ENCODE results near the gene BBOF1.
"Not testable (repeated sequence)": the region's sequence is repeated elsewhere in the genome, so short reads cannot be mapped to it uniquely, and the experiment has no call there.

Gene BBOF1, protein sequence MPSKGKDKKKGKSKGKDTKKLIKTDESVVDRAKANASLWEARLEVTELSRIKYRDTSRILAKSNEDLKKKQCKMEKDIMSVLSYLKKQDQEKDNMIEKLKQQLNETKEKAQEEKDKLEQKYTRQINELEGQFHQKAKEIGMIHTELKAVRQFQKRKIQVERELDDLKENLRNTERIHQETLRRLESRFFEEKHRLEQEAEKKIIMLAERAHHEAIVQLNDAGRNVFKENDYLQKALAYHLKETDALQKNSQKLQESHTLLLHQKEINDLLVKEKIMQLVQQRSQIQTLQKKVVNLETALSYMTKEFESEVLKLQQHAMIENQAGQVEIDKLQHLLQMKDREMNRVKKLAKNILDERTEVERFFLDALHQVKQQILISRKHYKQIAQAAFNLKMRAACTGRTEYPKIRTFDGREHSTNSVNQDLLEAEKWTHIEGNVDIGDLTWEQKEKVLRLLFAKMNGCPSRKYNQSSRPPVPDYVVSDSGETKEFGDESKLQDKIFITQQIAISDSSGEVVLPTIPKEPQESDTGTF

DNA sequence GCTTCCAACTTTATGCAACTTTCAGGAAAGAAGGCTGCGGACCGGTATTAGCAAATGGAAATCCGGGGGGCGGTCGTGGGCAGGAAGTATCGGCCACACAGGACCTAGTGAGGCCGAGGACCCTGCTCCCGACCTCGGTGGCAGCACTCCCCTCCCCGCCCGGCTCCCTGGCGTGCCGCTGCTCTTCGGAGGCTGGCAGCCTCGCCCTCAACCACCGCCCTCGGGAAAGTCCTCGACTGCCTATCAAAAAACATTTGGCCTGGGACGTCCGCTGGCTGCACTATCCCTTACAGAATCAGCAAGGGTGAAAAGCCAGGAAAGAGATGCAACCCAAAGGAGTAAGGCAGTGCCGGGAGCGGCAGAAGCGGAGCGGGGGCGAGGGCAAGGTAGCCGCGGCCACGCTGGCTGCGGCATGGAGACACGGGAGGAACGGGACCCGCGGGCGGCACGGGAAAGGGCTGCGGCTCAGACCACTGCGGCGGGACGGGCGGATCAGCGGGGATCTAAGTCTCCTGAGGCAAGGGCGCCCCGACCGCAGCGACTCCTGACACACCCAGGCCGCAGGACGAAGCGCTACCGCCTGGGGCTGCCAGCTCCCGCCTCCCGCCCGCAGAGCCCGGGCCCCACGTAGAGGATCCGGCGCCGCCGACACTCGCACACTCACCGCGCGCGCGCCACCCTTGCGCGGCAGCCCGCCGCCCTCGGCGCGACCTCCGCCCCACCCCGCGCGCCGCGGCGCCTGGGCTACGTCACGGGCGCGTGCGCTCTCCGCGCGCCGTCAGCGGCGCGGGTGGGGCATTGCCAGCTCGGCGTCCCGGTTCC lies at the start of gene BBOF1, which contains the start of gene ENTPD5:
BBOF1 (plus strand) TSS at position 764 of the 822 bp plus-strand sequence. CDS start 130 bp downstream, outside the sequence.
ENTPD5 (minus strand) TSS at position 703 of the 822 bp plus-strand sequence. CDS start 31,186 bp downstream, outside the sequence.
- peak; percentile 78 for DNase-seq

DNA sequence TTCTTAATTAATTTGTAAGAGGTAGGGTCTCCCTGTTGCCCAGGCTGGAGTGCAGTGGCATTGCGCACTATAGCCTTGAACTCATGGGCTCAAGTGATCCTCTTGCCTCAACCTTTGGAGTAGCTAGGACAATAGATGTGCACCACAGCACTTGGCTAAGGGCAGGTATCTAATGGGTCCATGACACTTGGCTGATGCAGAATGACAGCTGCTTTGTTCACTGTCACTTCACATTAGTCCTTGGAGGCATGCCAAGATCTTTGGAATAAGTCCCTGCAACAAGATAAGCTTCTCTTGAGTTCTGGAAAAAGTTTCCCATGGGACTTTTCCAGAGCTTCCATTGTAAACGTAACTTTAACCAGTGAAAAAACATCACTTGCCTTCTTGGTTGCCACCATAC lies 45.7 kb upstream of the BBOF1 start:
- DNase-seq = no peak

DNA sequence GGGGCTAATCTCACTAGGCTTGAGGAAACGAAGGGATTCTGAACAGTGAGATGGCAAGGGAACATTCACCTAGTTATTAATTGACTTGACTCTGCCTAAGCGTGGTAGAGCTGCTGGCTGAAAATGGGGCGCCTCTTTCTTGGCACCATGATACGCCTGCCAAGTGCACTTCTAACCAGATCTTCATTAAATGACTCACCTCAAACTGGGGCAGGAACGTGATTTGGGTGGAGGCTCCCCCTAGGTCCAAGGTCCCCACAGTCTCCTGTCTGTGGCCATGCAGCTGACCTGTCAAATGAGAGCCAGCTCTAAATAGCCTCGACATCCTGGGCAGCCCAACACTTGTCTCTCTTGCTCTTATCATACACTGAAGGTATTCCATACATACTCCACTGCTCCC lies 43.0 kb upstream of the BBOF1 start:
- no peak for DNase-seq

DNA sequence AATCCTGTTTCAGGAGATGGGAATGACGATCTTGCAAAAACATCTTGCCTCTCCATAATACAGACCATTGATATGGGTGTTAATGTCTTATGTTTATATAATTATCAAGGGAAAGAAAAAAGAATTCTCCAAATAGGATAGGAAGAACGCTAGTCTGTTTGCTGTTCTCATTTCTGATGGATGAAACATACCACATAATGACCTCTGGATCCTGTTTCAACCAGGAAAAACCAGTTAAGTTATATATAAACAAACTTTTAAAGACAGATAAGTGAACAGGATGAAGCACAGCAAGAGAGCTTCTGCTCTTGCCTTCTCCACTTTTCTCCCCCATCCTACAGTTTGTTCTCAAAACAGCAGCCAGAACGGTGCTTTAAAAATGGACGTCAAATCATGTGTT lies 41.3 kb upstream of the BBOF1 start:
- no peak for DNase-seq

DNA sequence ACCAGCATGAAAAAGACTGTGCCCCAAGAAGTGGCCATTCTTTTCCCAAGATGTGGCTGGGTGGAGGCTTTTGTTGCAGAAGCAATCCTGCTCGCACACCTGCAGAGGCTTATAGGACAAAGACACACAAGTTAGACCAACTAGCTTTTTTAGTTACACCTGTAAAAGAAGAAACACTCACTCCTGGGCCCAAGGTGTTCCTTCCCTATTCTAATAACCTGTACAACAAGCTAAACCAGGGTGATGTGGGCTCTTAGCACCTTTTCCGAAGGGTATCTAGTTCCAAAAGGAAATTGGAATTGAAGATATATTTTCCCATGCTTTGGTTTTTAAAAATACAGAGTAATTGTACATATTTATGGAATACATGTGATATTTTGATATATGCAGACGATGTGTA lies 31.1 kb upstream of the BBOF1 start:
- DNase-seq = no peak

DNA sequence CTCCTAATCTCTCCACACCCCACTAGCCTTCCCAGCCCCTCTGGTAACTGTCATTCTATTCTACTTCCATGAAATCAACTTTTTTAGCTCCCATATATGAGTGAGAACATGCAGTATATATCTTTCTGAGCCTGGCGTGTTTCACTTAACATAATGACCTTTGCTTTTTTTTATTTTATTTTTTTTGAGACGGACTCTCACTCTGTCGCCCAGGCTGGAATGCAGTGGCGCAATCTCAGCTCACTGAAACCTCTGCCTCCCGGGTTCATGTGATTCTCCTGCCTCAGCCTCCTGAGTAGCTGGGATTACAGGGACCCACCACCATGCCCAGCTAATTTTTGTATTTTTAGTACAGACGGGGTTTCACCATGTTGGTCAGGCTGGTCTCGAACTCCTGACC lies 30.5 kb upstream of the BBOF1 start:
- not testable (repeated sequence) for DNase-seq

DNA sequence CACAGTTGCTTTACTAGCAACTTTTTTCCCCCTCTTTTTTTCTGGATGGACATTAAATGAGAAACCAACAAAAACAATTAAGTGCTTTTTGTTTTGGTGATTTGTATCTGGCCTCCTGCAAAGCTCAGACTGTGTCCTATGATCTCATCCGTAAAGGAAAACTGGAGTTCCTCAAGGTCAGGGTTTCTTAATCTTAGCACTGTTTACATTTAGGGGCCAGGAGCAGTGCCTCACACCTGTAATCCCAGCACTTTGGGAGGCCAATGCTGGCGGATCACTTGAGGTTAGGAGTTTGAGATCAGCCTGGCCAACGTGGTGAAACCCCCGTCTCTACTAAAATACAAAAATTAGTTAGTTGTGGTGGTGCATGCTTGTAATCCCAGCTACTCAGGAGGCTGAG lies 28.1 kb upstream of the BBOF1 start:
- no peak for DNase-seq

DNA sequence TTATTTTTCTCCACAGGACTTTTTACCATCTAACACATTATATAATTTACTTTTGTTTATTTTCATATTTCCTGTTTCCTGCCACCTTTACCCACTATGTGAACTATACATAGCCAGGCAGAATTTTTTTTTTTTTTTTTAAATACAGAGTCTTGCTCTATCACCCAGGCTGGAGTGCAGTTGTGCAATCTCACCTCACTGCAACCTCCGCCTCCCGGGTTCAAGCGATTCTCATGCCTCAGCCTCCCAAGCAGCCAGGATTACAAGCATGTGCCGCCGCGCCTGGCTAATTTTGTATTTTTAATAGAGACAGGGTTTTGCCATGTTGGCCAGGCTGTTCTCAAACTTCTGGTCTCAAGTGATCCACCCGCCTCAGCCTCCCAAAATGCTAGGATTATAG lies 24.2 kb upstream of the BBOF1 start:
- not testable (repeated sequence) for DNase-seq

DNA sequence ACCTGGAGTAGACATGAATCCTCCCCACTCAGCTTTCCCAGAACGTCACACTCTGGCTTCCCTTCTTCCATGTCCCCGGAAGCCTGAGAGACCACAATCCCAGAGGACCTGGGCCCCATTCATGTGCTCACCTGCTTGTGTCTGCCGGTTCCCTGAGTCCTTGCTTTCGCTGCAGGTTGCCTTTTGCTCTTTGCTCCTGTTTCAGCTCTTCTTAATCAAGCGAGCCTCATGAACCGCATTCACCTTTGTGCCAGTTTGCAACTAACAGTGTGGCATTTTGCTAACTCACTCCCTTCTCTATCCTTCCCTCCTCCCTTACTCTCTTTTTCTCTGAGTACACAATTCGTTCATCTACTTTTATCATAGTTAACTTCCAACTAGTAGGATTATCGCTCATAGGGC lies 23.2 kb upstream of the BBOF1 start:
- no peak for DNase-seq

DNA sequence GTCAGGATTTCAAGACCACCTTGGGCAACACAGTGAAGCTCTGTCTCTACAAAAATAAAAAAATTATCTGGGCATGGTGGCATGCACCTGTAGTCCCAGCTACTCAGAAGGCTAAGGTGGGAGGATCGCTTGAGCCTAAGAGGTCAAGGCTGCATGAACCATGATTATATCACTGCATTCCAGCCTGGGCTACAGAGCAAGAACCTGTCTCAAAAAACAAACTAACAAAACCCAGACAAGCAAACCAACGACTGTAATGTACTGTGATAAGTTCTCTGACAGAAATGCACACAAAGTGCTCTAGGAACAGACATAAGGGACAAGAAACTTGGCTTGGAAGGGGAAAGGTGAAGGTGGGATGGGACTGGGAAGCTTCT lies 22.4 kb upstream of the BBOF1 start:
- no peak for DNase-seq

DNA sequence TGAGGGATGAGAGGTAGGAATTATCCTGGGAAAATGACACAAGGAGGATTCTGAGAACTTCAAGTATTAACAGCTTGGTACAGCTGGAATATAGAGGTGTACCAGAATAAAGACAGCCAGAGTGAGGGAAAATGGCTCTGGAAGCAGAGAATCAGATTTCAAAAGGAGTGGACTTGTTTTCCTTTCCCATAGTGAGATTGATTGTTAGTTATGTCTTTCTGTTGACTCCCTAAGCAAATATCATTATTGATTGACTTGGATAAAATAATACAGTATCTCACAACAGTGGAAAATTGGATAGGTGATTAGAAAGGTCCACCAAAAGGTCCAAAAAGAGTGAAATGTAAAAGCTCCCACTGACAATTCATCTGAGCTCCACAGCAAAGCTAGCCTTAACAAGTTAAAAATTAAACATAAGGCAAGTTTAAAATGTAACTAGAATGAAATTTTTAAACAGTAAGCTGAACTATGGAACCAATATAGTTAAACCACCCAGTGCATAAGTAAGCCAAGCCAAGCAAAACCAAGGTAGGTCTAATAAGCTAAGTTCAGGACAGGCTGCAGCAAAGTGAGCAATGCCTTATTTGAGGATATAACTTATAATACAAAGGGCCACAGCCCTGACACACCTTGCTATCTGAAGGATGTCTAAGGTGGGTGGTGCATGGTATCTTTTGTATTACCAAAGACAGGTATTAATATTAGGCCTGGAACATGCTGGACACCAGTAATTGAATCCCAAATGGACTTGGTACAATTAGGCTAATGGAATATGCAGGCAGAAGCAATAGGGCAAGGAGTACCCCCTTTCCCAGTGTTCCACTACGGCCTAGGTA lies 21.8 kb upstream of the BBOF1 start:
- DNase-seq = no peak

DNA sequence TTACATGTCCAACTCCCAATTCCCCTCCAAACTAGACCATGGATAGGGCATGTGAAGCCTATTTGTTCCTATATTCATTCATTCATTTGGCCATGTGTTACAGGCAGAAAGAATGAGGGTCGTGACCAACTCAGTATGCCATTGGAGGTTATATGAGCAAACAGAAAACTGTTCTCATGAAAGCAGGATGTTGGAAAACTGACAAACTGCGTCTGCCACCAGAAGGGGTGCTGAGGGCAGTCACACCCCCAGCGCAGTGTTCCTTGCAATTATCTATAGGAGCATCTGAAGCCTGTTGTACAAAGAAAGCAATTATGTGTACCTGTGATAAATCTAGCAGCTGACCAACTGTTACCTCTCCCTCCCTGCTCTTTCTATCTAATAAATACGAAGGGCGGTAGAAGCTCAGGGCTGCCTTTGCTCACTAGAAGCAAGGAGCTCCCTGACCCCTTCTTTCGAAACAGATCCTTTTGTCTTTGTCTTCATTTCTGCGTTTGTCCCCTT lies 21.2 kb upstream of the BBOF1 start:
- DNase-seq = peak; percentile 18

DNA sequence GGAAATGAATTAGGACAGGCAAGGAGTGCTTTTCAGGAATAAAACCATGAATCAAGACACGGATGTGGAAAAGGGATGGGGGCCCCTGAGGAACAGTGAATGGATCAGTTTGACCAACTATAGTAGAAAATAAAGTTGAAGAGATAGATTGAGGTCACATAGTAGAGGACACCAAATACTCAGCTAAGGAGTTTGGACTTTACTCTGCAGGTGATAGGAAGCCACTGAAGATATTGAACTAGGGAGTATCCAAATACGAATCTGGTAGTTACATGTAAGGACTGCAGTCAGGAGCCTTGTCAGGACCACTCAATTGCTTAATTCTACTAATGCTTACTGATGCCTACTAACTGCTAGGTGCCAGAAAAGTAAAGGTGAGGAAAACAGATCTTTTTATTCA lies 20.4 kb upstream of the BBOF1 start:
- no peak for DNase-seq

DNA sequence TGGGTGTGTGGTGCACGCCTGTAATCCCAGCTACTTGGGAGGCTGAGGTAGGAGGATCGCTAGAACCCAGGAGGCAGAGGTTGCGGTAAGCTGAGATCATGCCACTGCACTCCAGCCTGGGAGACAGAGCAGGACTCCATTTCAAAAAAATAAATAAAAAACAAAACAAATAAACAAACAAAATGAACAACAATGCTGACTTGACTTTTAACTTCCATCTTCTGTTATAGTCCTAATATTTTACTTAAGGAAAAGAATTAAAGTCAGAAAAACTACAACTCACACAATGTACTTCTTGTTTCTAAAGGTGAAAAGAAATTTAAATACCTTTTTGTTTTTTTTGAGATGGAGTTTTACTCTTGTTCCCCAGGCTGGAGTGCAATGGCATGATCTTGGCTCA lies 13.5 kb upstream of the BBOF1 start:
- DNase-seq = not testable (repeated sequence)

DNA sequence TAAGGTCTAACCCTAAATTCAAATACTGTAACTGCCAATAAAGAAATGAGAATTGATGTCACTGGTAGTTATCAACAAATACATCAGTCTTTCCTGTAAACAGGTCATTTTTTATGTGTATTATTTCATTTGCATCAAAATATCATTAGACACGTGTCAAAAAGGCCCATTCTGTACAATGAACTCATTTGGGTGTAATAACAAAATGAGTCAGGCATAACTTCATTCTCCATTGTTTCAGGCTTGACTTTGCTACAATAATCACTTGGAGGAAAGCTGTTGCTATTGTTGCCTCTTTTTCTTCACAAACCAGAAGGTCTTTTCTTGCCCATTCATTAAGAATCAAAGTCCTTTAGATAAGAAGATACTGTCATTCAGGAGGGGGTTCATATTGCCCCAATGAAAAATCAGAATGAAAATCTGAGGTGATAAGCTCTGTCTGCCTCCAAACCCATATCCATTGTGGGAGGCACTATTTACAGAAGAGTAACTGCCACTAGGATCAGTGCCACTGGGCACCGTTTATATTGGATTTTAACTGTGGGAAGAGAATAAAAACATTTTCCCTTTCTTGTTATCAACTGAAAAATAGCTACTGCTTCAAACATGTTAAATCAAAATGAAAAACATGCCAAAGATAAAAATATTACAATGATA lies 10.2 kb upstream of the BBOF1 start:
- DNase-seq = no peak

DNA sequence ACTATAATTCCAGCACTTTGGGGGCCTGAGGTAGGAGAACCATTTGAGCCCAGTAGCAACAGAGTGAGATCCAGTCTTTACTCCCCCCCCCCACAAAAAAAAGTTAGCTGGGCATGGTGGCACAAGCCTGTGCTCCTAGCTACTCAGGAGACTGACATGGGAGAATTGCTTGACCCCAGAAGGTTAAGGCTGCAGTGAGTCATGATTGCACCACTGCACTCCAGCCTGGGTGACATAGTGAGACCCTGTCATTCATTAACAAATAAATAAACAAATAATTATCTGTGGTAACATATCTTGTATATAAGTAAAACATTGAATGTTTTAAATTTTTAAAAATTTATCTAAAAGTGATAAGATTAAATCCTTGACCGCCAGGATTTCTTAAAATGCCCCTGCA lies 4.8 kb upstream of the BBOF1 start:
- no peak for DNase-seq

DNA sequence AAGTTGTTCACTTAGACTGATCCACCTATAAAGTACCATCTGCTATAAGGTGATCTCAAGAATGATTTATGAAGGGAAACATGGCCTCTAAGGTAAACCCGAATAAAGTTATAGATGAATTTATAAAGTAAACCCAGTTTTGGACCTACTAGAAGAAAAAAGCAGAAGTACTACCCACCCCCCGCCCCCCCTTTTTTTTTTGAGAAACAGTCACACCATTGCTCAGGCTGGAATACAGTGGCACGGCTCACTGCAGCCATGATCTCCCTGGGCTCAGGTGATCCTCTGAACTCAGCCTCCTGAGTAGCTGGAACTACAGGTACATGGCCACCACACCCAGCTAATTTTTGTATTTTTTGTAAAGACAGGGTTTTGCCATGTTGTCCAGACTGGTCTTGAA lies 4.0 kb upstream of the BBOF1 start:
- DNase-seq = no peak

DNA sequence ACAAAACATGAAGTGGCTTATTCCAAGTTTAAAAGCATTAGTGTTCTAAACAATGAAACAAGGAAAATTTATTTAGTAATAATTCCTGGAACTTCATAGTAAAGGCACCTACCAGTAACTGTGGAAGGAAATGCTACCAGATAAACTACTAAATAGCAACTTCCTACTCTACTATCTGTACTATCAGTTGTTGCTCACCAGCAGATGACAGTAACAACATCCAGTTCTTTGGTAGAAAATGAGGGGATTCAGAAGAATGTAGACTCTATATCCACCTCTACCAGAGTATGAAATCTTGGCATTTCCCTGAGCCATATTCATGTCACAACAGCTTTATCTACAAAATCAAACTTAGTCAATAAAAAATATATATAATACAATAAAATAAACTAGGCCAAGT lies 3.2 kb upstream of the BBOF1 start:
- DNase-seq = no peak

DNA sequence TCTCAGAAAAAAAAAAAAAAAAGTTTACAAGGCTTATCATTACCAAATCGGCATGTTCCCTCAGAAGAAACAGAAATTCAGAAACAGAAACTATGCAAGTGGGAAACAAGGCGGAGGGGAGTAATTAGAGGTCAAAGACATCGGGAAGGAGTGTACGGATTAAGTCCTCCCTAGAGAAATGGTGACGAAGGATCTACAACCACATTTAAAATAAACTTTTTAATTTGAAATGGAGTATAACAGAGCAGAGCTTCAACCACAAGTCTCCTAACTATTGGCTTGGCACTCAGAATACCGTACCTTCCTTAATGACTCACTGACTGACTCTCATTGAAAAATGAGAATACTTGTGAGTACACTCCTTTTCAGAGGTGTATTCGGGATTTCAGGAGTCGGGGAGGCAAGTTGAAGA lies 969 bp upstream of the BBOF1 start:
- DNase-seq = no peak

DNA sequence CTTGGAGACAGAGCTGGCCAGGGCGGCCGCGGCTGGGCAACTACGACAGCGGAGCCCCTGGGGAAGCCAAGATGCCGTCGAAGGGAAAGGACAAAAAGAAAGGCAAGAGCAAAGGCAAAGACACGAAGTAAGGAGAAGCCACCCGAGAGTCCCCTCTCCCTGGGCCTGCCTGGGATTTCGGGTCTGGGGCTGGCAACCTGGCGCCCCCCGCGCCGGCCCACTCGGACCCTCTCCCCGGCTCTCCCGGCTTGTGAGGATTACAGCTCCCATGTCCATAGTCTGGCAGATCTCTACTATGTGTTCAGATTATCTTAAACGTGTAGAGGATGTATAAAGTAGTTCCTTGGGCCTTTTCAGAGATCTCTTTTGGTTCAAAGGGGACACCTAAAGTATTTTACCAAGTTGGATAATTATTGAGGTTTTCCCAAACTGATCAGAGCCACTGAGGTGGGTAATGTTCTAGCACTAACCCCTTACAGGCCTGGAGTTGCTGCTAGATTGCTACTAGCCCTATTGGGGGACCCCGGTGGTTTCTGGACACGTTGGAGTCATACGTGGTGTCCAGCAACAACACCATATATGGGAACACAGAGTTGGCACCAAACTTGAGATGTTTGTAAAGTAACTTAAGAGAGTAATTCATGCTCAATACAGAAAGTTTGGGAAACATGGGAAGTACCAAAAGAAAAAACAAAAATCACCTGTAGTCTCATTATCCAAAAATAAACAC lies 424 bp downstream of the BBOF1 start:
- DNase-seq = no peak

DNA sequence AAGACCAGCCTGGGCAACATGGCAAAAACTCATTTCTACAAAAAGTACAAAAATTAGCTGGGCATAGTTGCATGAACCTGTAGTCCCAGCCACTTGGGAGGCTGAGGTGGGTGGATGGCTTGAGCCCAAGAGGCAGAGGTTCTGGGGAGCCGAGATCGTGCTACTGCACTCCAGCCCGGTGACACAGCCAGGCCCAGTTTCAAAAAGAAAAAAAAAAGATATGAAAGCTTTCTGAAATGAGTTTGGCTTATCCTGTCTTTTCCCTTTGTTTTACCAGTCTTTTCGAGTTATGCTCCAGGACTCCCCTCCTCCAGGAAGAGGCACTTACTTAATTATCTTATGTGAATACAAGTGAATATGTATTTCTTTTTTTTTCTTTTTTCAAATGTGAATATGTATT lies 3.2 kb downstream of the BBOF1 start:
- DNase-seq = no peak

Data from COR-L47 (cell line).